ENCODE results near the gene NUDT15.

The NUDT15 gene

DNA sequence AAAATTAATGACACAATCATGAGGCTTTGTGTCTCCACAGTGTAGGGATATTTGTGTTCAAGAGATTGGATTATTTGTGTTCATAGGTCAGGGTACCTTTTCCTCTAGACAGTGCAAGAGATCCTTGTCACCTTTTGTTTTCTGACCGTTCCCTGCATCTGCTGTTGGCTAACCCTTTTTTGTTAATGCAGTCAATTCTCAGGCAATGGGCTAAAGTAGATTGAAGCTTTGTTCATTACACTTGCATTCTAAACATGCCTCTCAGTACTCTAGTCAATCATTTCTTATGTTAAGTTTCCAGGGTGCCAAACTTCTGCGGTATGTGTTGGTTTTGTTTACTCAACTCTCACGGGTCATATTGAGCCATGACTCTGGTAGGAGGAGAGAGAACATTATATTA, 59.1 kb downstream of the NUDT15 start:
- no peak overlapping the region for H3K4me3 ChIP-seq (ENCODE audit: low read depth, low read length)
- TF ChIP-seq CTCF (IDR thresholded peaks at IDR 0.05; ENCODE audit: borderline replicate concordance, insufficient read depth, low read depth, low read length) = no peak

All from GM12875 (cell line).